GM18867 (cell line): Measurements from ENCODE around the gene STH.
"Not testable (repeated sequence)": the region's sequence is repeated elsewhere in the genome, so short reads cannot be mapped to it uniquely, and the experiment has no call there.

Experiments used
- ATAC-seq: cut with Tn5 transposase; IDR thresholded peaks from one replicate; pipeline ENCODE4 v1.9.1; 2021; ENCODE audit warnings: mild to moderate bottlenecking, moderate library complexity; ENCODE audit not compliant: unreplicated experiment

The STH gene

DNA sequence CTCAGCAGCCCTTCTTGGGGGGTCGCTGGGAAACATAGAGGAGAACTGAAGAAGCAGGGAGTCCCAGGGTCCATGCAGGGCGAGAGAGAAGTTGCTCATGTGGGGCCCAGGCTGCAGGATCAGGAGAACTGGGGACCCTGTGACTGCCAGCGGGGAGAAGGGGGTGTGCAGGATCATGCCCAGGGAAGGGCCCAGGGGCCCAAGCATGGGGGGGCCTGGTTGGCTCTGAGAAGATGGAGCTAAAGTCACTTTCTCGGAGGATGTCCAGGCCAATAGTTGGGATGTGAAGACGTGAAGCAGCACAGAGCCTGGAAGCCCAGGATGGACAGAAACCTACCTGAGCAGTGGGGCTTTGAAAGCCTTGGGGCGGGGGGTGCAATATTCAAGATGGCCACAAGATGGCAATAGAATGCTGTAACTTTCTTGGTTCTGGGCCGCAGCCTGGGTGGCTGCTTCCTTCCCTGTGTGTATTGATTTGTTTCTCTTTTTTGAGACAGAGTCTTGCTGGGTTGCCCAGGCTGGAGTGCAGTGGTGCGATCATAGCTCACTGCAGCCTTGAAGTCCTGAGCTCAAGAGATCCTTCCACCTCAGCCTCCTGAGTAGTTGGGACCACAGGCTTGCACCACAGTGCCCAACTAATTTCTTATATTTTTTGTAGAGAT lies 3.4 kb downstream of the STH start:
- no peak for ATAC-seq

DNA sequence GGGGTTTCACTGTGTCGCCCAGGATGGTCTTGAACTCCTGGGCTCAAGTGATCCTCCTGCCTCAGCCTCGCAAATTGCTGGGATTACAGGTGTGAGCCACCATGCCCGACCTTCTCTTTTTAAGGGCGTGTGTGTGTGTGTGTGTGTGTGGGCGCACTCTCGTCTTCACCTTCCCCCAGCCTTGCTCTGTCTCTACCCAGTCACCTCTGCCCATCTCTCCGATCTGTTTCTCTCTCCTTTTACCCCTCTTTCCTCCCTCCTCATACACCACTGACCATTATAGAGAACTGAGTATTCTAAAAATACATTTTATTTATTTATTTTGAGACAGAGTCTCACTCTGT lies 3.9 kb downstream of the STH start:
- ATAC-seq = no peak

DNA sequence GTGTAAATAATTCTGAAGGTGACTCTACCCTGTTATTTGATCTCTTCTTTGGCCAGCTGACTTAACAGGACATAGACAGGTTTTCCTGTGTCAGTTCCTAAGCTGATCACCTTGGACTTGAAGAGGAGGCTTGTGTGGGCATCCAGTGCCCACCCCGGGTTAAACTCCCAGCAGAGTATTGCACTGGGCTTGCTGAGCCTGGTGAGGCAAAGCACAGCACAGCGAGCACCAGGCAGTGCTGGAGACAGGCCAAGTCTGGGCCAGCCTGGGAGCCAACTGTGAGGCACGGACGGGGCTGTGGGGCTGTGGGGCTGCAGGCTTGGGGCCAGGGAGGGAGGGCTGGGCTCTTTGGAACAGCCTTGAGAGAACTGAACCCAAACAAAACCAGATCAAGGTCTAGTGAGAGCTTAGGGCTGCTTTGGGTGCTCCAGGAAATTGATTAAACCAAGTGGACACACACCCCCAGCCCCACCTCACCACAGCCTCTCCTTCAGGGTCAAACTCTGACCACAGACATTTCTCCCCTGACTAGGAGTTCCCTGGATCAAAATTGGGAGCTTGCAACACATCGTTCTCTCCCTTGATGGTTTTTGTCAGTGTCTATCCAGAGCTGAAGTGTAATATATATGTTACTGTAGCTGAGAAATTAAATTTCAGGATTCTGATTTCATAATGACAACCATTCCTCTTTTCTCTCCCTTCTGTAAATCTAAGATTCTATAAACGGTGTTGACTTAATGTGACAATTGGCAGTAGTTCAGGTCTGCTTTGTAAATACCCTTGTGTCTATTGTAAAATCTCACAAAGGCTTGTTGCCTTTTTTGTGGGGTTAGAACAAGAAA lies 5.1 kb downstream of the STH start:
- ATAC-seq = no peak

DNA sequence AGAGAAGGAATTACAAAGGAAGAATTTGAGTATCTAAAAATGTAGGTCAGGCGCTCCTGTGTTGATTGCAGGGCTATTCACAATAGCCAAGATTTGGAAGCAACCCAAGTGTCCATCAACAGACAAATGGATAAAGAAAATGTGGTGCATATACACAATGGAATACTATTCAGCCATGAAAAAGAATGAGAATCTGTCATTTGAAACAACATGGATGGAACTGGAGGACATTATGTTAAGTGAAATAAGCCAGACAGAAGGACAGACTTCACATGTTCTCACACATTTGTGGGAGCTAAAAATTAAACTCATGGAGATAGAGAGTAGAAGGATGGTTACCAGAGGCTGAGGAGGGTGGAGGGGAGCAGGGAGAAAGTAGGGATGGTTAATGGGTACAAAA lies 7.0 kb downstream of the STH start:
- not testable (repeated sequence) for ATAC-seq

DNA sequence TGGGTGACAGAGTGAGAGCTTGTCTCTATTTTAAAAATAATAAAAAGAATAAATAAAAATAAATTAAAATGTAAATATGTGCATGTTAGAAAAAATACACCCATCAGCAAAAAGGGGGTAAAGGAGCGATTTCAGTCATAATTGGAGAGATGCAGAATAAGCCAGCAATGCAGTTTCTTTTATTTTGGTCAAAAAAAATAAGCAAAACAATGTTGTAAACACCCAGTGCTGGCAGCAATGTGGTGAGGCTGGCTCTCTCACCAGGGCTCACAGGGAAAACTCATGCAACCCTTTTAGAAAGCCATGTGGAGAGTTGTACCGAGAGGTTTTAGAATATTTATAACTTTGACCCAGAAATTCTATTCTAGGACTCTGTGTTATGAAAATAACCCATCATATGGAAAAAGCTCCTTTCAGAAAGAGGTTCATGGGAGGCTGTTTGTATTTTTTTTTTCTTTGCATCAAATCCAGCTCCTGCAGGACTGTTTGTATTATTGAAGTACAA lies 8.5 kb downstream of the STH start:
- no peak for ATAC-seq

DNA sequence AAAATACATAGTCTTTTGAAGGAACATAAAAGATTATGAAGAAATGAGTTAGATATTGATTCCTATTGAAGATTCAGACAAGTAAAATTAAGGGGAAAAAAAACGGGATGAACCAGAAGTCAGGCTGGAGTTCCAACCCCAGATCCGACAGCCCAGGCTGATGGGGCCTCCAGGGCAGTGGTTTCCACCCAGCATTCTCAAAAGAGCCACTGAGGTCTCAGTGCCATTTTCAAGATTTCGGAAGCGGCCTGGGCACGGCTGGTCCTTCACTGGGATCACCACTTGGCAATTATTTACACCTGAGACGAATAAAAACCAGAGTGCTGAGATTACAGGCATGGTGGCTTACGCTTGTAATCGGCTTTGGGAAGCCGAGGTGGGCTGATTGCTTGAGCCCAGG lies 9.5 kb downstream of the STH start:
- no peak for ATAC-seq

DNA sequence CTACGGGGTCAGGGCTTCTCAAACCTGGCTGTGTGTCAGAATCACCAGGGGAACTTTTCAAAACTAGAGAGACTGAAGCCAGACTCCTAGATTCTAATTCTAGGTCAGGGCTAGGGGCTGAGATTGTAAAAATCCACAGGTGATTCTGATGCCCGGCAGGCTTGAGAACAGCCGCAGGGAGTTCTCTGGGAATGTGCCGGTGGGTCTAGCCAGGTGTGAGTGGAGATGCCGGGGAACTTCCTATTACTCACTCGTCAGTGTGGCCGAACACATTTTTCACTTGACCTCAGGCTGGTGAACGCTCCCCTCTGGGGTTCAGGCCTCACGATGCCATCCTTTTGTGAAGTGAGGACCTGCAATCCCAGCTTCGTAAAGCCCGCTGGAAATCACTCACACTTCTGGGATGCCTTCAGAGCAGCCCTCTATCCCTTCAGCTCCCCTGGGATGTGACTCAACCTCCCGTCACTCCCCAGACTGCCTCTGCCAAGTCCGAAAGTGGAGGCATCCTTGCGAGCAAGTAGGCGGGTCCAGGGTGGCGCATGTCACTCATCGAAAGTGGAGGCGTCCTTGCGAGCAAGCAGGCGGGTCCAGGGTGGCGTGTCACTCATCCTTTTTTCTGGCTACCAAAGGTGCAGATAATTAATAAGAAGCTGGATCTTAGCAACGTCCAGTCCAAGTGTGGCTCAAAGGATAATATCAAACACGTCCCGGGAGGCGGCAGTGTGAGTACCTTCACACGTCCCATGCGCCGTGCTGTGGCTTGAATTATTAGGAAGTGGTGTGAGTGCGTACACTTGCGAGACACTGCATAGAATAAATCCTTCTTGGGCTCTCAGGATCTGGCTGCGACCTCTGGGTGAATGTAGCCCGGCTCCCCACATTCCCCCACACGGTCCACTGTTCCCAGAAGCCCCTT lies 10.9 kb downstream of the STH start:
- no peak for ATAC-seq

DNA sequence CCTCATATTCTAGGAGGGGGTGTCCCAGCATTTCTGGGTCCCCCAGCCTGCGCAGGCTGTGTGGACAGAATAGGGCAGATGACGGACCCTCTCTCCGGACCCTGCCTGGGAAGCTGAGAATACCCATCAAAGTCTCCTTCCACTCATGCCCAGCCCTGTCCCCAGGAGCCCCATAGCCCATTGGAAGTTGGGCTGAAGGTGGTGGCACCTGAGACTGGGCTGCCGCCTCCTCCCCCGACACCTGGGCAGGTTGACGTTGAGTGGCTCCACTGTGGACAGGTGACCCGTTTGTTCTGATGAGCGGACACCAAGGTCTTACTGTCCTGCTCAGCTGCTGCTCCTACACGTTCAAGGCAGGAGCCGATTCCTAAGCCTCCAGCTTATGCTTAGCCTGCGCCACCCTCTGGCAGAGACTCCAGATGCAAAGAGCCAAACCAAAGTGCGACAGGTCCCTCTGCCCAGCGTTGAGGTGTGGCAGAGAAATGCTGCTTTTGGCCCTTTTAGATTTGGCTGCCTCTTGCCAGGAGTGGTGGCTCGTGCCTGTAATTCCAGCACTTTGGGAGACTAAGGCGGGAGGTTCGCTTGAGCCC lies 11.6 kb downstream of the STH start:
- no peak for ATAC-seq

DNA sequence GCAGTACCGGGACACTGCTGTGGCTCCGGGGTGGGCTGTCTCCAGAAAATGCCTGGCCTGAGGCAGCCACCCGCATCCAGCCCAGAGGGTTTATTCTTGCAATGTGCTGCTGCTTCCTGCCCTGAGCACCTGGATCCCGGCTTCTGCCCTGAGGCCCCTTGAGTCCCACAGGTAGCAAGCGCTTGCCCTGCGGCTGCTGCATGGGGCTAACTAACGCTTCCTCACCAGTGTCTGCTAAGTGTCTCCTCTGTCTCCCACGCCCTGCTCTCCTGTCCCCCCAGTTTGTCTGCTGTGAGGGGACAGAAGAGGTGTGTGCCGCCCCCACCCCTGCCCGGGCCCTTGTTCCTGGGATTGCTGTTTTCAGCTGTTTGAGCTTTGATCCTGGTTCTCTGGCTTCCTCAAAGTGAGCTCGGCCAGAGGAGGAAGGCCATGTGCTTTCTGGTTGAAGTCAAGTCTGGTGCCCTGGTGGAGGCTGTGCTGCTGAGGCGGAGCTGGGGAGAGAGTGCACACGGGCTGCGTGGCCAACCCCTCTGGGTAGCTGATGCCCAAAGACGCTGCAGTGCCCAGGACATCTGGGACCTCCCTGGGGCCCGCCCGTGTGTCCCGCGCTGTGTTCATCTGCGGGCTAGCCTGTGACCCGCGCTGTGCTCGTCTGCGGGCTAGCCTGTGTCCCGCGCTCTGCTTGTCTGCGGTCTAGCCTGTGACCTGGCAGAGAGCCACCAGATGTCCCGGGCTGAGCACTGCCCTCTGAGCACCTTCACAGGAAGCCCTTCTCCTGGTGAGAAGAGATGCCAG lies 12.9 kb downstream of the STH start:
- no peak for ATAC-seq

DNA sequence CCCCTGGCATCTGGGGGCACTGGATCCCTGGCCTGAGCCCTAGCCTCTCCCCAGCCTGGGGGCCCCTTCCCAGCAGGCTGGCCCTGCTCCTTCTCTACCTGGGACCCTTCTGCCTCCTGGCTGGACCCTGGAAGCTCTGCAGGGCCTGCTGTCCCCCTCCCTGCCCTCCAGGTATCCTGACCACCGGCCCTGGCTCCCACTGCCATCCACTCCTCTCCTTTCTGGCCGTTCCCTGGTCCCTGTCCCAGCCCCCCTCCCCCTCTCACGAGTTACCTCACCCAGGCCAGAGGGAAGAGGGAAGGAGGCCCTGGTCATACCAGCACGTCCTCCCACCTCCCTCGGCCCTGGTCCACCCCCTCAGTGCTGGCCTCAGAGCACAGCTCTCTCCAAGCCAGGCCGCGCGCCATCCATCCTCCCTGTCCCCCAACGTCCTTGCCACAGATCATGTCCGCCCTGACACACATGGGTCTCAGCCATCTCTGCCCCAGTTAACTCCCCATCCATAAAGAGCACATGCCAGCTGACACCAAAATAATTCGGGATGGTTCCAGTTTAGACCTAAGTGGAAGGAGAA lies 13.5 kb downstream of the STH start:
- no peak for ATAC-seq

DNA sequence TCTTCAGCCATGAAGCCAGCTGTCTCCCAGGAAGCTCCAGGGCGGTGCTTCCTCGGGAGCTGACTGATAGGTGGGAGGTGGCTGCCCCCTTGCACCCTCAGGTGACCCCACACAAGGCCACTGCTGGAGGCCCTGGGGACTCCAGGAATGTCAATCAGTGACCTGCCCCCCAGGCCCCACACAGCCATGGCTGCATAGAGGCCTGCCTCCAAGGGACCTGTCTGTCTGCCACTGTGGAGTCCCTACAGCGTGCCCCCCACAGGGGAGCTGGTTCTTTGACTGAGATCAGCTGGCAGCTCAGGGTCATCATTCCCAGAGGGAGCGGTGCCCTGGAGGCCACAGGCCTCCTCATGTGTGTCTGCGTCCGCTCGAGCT lies 14.1 kb downstream of the STH start:
- no peak for ATAC-seq

DNA sequence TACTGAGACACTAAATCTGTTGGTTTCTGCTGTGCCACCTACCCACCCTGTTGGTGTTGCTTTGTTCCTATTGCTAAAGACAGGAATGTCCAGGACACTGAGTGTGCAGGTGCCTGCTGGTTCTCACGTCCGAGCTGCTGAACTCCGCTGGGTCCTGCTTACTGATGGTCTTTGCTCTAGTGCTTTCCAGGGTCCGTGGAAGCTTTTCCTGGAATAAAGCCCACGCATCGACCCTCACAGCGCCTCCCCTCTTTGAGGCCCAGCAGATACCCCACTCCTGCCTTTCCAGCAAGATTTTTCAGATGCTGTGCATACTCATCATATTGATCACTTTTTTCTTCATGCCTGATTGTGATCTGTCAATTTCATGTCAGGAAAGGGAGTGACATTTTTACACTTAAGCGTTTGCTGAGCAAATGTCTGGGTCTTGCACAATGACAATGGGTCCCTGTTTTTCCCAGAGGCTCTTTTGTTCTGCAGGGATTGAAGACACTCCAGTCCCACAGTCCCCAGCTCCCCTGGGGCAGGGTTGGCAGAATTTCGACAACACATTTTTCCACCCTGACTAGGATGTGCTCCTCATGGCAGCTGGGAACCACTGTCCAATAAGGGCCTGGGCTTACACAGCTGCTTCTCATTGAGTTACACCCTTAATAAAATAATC lies 14.6 kb downstream of the STH start:
- no peak for ATAC-seq

DNA sequence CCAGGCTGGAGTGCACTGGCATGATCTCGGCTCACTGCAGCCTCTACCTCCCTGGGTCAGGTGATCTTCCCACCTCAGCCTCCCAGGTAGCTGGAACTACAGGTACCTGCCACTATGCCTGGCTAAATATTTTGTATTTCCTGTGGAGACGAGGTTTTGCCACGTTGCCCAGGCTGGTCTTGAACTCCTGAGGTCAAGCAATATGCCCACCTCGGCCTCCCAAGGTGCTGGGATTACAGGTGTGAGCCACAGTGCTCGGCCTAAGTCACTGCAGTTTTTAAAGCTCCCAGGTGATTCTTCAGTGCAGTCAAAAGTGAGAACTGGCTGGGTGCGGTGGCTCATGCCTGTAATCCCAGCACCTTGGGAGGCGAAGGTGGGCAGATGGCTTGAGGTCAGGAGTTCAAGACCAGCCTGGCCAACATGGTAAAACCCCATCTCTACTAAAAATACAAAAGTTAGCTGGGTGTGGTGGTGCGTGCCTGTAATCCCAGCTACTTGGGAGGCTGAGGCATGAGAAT lies 20.4 kb downstream of the STH start:
- ATAC-seq = not testable (repeated sequence)

DNA sequence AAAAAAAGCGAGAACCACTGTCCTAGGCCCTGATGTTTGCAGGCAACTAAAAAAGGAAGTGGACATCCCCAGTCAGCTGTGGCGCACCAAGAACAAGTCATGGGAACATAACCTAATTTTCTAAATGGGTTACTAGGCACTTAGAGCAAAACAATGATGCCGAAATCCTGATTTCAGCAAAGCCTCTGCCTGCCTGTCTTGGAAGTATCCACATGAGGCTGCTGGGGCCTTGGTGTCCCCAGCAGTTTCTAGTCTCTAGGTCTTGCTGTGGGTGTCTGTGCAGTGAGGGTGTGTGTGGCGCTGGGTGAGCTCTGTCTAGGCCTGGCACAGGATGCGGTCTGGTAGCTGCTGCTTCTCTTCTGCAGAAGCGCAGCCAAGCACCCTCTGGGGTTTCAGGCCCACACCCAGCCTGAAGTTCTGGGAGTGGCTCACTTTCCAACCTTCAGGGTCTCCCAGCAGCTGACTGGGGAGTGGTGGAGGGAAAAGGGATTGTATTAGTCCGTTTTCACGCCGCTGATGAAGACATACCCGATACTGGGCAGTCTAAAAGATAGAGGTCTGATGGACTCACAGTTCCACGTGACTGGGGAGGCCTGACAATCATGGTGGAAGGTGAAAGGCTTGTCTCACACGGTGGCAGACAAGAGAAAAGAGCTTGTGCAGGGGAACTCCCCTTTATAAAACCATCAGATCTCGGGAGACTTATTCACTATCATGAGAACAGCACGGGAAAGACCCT lies 21.1 kb downstream of the STH start:
- ATAC-seq = peak; percentile 69

DNA sequence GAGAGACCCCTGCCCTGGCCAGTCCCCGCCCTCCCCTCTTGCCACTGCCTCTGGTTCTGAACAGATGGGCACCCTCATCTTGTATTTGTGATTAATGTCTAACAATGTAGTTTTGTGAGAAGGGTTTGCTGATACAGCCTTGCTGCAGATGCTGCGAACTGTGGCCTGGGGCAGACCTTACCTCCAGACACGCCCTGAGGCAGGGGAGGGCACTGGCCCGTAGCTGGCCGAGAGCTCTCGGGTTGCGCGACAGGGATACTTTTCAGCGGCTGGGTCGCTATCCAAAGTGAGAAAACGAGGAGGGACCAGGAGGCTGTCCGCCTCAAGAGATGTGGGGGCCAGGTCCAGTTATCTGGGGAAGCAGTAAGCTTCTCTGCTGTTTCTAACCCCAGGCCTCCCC lies 21.9 kb downstream of the STH start:
- no peak for ATAC-seq

DNA sequence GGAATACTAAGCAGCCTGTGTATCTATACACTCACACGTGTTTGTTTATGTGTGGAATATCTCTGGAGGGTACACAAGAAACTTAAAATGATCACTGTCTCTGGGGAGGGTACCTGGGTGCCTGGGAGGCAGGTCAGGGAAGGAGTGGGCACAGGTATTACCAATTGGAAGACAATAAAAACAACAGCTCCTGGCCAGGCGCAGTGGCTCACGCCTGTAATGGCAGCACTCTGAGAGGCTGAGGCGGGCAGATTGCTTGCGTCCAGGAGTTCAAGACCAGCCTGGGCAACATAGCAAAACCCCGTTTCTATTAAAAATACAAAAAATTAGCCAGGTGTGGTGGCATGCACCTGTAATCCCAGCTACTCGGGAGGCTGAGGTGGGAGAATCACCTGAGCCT lies 24.3 kb downstream of the STH start:
- not testable (repeated sequence) for ATAC-seq

DNA sequence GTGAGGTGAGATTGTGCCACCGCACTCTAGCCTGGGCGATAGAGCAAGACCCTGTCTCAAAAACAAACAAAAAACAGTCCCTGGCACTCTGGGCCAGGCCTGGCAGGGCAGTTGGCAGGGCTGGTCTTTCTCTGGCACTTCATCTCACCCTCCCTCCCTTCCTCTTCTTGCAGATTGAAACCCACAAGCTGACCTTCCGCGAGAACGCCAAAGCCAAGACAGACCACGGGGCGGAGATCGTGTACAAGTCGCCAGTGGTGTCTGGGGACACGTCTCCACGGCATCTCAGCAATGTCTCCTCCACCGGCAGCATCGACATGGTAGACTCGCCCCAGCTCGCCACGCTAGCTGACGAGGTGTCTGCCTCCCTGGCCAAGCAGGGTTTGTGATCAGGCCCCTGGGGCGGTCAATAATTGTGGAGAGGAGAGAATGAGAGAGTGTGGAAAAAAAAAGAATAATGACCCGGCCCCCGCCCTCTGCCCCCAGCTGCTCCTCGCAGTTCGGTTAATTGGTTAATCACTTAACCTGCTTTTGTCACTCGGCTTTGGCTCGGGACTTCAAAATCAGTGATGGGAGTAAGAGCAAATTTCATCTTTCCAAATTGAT lies 24.8 kb downstream of the STH start:
- no peak for ATAC-seq

DNA sequence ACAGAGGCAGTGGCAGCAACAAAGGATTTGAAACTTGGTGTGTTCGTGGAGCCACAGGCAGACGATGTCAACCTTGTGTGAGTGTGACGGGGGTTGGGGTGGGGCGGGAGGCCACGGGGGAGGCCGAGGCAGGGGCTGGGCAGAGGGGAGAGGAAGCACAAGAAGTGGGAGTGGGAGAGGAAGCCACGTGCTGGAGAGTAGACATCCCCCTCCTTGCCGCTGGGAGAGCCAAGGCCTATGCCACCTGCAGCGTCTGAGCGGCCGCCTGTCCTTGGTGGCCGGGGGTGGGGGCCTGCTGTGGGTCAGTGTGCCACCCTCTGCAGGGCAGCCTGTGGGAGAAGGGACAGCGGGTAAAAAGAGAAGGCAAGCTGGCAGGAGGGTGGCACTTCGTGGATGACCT lies 25.5 kb downstream of the STH start:
- no peak for ATAC-seq
